ENCODE data around the gene SP140. TPM values are rescaled to one million over a fixed set of nuclear protein-coding genes. Genes with fewer than 3 reads are reported as not detected.

SP140 gene
- total and polyA plus RNA-seq, 2 of the 13 experiments (the other 11 are each of a cell fraction or from before 2014, with no cell fraction given) = 0.57 to 0.80 TPM

- DNase-seq (ENCODE audit: low spot score) (no peak), FAIRE-seq (no peak), ATAC-seq (no peak)
- TF ChIP-seq, protein P1, sequence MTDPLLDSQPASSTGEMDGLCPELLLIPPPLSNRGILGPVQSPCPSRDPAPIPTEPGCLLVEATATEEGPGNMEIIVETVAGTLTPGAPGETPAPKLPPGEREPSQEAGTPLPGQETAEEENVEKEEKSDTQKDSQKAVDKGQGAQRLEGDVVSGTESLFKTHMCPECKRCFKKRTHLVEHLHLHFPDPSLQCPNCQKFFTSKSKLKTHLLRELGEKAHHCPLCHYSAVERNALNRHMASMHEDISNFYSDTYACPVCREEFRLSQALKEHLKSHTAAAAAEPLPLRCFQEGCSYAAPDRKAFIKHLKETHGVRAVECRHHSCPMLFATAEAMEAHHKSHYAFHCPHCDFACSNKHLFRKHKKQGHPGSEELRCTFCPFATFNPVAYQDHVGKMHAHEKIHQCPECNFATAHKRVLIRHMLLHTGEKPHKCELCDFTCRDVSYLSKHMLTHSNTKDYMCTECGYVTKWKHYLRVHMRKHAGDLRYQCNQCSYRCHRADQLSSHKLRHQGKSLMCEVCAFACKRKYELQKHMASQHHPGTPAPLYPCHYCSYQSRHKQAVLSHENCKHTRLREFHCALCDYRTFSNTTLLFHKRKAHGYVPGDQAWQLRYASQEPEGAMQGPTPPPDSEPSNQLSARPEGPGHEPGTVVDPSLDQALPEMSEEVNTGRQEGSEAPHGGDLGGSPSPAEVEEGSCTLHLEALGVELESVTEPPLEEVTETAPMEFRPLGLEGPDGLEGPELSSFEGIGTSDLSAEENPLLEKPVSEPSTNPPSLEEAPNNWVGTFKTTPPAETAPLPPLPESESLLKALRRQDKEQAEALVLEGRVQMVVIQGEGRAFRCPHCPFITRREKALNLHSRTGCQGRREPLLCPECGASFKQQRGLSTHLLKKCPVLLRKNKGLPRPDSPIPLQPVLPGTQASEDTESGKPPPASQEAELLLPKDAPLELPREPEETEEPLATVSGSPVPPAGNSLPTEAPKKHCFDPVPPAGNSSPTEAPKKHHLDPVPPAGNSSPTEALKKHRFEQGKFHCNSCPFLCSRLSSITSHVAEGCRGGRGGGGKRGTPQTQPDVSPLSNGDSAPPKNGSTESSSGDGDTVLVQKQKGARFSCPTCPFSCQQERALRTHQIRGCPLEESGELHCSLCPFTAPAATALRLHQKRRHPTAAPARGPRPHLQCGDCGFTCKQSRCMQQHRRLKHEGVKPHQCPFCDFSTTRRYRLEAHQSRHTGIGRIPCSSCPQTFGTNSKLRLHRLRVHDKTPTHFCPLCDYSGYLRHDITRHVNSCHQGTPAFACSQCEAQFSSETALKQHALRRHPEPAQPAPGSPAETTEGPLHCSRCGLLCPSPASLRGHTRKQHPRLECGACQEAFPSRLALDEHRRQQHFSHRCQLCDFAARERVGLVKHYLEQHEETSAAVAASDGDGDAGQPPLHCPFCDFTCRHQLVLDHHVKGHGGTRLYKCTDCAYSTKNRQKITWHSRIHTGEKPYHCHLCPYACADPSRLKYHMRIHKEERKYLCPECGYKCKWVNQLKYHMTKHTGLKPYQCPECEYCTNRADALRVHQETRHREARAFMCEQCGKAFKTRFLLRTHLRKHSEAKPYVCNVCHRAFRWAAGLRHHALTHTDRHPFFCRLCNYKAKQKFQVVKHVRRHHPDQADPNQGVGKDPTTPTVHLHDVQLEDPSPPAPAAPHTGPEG (CRISPR knock-in tag; IDR thresholded peaks at IDR 0.05) = no peak
- TF ChIP-seq KMT2A (CRISPR knock-in tag; IDR thresholded peaks at IDR 0.05) (no peak), ATAD3A (CRISPR knock-in tag; IDR thresholded peaks at IDR 0.05) (no peak)
- in situ Hi-C loops (cut with HindIII; ENCODE audit: extremely low pct_ligation_motif_present, low pct_unique_long_range_greater_than_20kb) = no loop called here
- H3K4me3 ChIP-seq (replicated peaks in 1 of 3; ENCODE audit: insufficient read depth in 1 of 3, low read depth in 2 of 3, low read length in 3 of 3) = no peak overlapping the region
- ChIA-PET CTCF (ENCODE audit: low intra/inter-chr PET ratio, low total read pairs) (no interaction called here), POLR2A (no interaction called here)
- H3K27me3 ChIP-seq (ENCODE audit: control insufficient read depth in 1 of 2, insufficient read depth in 2 of 2, low read length in 2 of 2) = peaks cover 0 to 8% of the 10 kb centered on the region in 2 experiments; a peak in 1 of 5 replicates
- BruUV-seq (replicated peaks) = no TSS peak
- no peak overlapping the region for H3K4me2 ChIP-seq (ENCODE audit: low read depth, low read length)
- no peaks in the 10 kb centered on the region for H3K9me3 ChIP-seq (ENCODE audit: low read length)
- intact Hi-C loops (cut with micrococcal nuclease; ENCODE audit: unreplicated experiment) = no loop called here
- H3K79me2 ChIP-seq (ENCODE audit: insufficient read depth, low read length) = no peaks in the 10 kb centered on the region
- H4K20me1 ChIP-seq (ENCODE audit: insufficient read depth, low read length) = no peaks in the 10 kb centered on the region
- no peak overlapping the region for H2AFZ ChIP-seq (ENCODE audit: low read length)
- H3K36me3 ChIP-seq (replicated peaks in 1 of 2; ENCODE audit: control insufficient read depth in 1 of 2, insufficient read depth in 2 of 2, low read length in 2 of 2) = no peaks in the 10 kb centered on the region
- no peak overlapping the region for H3K27ac ChIP-seq (ENCODE audit: extremely low read length, insufficient read depth, low read length)
- peaks cover 11% of the 10 kb centered on the region for H3K4me1 ChIP-seq (ENCODE audit: insufficient read depth, low read length)
- WGBS (ENCODE audit: low lambda C conversion rate) = 48% methylated on average over 6 of the region's 6 CpGs
- H3K9ac ChIP-seq (ENCODE audit: insufficient read depth, low read depth, low read length) = no peak overlapping the region
Measured at GRCh38 chr2:230318190-230319121, 92.9 kb downstream of the SP140 start.
